Measurements from ENCODE around the gene SERGEF. TPM values are rescaled to one million over a fixed set of nuclear protein-coding genes. Genes with fewer than 3 reads are reported as not detected.

Gene SERGEF
- total and polyA plus RNA-seq, 2 of the 13 experiments (the other 11 are each of a cell fraction or from before 2014, with no cell fraction given) = 54.5 to 114 TPM

DNA sequence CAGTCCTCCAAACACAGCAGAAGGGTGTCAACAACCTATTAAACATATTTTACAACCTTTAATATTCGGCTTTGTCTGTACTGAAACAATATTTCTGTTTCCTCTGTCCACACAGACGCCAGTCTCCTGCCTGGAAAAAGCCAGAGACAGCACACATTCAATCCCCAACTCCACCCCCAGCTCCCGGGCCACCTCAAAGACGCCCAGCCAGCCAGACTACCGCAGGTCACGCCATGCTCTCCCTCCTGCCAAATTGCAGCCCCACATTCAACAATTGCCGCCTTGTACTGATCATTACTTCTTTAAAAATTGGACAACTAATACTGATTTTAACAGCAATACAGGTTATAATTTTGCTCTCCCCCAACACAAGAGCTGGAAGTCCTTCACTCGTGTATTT, 1.2 kb downstream of the SERGEF start (continued):
- TF ChIP-seq, protein P1, sequence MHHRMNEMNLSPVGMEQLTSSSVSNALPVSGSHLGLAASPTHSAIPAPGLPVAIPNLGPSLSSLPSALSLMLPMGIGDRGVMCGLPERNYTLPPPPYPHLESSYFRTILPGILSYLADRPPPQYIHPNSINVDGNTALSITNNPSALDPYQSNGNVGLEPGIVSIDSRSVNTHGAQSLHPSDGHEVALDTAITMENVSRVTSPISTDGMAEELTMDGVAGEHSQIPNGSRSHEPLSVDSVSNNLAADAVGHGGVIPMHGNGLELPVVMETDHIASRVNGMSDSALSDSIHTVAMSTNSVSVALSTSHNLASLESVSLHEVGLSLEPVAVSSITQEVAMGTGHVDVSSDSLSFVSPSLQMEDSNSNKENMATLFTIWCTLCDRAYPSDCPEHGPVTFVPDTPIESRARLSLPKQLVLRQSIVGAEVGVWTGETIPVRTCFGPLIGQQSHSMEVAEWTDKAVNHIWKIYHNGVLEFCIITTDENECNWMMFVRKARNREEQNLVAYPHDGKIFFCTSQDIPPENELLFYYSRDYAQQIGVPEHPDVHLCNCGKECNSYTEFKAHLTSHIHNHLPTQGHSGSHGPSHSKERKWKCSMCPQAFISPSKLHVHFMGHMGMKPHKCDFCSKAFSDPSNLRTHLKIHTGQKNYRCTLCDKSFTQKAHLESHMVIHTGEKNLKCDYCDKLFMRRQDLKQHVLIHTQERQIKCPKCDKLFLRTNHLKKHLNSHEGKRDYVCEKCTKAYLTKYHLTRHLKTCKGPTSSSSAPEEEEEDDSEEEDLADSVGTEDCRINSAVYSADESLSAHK (CRISPR knock-in tag; IDR thresholded peaks at IDR 0.05; ENCODE audit: borderline replicate concordance) = no peak
- TF ChIP-seq SP2 (CRISPR knock-in tag; IDR thresholded peaks at IDR 0.05) (no peak), POLR2A (IDR thresholded peaks at IDR 0.05; ENCODE audit: insufficient read depth in 1 of 2, low read depth in 2 of 2, low read length in 2 of 2) (peak in 1 of 2 experiments; percentile 15; a peak in 1 of 4 replicates)
- TF ChIP-seq, protein P2, sequence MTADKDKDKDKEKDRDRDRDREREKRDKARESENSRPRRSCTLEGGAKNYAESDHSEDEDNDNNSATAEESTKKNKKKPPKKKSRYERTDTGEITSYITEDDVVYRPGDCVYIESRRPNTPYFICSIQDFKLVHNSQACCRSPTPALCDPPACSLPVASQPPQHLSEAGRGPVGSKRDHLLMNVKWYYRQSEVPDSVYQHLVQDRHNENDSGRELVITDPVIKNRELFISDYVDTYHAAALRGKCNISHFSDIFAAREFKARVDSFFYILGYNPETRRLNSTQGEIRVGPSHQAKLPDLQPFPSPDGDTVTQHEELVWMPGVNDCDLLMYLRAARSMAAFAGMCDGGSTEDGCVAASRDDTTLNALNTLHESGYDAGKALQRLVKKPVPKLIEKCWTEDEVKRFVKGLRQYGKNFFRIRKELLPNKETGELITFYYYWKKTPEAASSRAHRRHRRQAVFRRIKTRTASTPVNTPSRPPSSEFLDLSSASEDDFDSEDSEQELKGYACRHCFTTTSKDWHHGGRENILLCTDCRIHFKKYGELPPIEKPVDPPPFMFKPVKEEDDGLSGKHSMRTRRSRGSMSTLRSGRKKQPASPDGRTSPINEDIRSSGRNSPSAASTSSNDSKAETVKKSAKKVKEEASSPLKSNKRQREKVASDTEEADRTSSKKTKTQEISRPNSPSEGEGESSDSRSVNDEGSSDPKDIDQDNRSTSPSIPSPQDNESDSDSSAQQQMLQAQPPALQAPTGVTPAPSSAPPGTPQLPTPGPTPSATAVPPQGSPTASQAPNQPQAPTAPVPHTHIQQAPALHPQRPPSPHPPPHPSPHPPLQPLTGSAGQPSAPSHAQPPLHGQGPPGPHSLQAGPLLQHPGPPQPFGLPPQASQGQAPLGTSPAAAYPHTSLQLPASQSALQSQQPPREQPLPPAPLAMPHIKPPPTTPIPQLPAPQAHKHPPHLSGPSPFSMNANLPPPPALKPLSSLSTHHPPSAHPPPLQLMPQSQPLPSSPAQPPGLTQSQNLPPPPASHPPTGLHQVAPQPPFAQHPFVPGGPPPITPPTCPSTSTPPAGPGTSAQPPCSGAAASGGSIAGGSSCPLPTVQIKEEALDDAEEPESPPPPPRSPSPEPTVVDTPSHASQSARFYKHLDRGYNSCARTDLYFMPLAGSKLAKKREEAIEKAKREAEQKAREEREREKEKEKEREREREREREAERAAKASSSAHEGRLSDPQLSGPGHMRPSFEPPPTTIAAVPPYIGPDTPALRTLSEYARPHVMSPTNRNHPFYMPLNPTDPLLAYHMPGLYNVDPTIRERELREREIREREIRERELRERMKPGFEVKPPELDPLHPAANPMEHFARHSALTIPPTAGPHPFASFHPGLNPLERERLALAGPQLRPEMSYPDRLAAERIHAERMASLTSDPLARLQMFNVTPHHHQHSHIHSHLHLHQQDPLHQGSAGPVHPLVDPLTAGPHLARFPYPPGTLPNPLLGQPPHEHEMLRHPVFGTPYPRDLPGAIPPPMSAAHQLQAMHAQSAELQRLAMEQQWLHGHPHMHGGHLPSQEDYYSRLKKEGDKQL (CRISPR knock-in tag; IDR thresholded peaks at IDR 0.05; ENCODE audit: low read depth) = no peak
